IMR-90 (cell line): ENCODE data around the gene IQGAP2. TPM values are rescaled to one million over a fixed set of nuclear protein-coding genes. Genes with fewer than 3 reads are reported as not detected.

ENCODE experiments used
- ATAC-seq: fragments of 200-7000 bp; cut with Tn5 transposase; 2 replicates; pipeline ENCODE4 v1.9.1; 2020; ENCODE audit warnings: low read depth, mild to moderate bottlenecking, moderate library complexity
- BruUV-seq: library from RNA; stranded (reverse); fragments of 400-500 nt; replicated peaks from 2 replicates; lab custom pipeline; 2021; lab: Mats Ljungman, UMichigan
- CTCF ChIA-PET: fragments of 300-600 bp; formaldehyde crosslinking; extraction: SDS; loops from one replicate; lab custom pipeline; 2021; ENCODE audit warnings: antibody characterized with exemption; lab: Yijun Ruan, JAX
- POLR2A ChIA-PET: fragments of 300-600 bp; sonication (Branson Sonifier 250); formaldehyde crosslinking; loops from one replicate; lab custom pipeline; 2022; ENCODE audit warnings: antibody characterized with exemption; ENCODE audit not compliant: unreplicated experiment; lab: Charles Lee
- DNase-seq: peaks from one replicate; pipeline ENCODE4 v3.0.0; 2013
- H2AFZ ChIP-seq: replicated peaks from 2 replicates; pipeline ENCODE3; 2013; ENCODE audit warnings: low read length, mild to moderate bottlenecking; ENCODE audit not compliant: poor library complexity
- H2AK5ac ChIP-seq: 2 replicates; pipeline ENCODE4 v1.6.1; 2013; ENCODE audit warnings: low read depth, low read length, inconsistent platforms
- H2AK9ac ChIP-seq: replicated peaks from 2 replicates; pipeline ENCODE3; 2013; ENCODE audit warnings: mild to moderate bottlenecking, low read depth, low read length, moderate library complexity; ENCODE audit not compliant: poor library complexity
- H2BK120ac ChIP-seq: 2 replicates; pipeline ENCODE4 v1.6.1; 2013; ENCODE audit warnings: low read depth, low read length, inconsistent platforms
- H2BK15ac ChIP-seq: 3 replicates; pipeline ENCODE4 v1.6.1; 2013; ENCODE audit warnings: low read depth, low read length, inconsistent platforms
- H2BK20ac ChIP-seq: 2 replicates; pipeline ENCODE4 v1.6.1; 2013; ENCODE audit warnings: low read depth, mild to moderate bottlenecking, inconsistent platforms, low read length, moderate library complexity
- H2BK5ac ChIP-seq: 2 replicates; pipeline ENCODE4 v1.6.1; 2013; ENCODE audit warnings: mild to moderate bottlenecking, low read depth, low read length, inconsistent platforms; ENCODE audit not compliant: poor library complexity, severe bottlenecking
- H3K14ac ChIP-seq: replicated peaks from 2 replicates; pipeline ENCODE4 v1.6.1; 2013; ENCODE audit warnings: low read depth, low read length, inconsistent platforms
- H3K18ac ChIP-seq: 2 replicates; pipeline ENCODE4 v1.6.1; 2013; ENCODE audit warnings: low read depth, low read length, control low read depth
- H3K23ac ChIP-seq: 2 replicates; pipeline ENCODE4 v1.6.1; 2013; ENCODE audit warnings: low read depth, low read length, inconsistent platforms
- H3K27ac ChIP-seq: 2 replicates; pipeline ENCODE4 v1.5.1; 2013; ENCODE audit warnings: mild to moderate bottlenecking, control low read depth, low read length; ENCODE audit not compliant: insufficient read depth
- H3K27me3 ChIP-seq: 2 replicates; pipeline ENCODE4 v1.6.1; 2013; ENCODE audit warnings: low read length; ENCODE audit not compliant: control insufficient read depth, insufficient read depth
- H3K36me3 ChIP-seq: 2 replicates; pipeline ENCODE4 v1.6.1; 2013; ENCODE audit warnings: low read length, mixed read lengths; ENCODE audit not compliant: control insufficient read depth, insufficient read depth
- H3K4ac ChIP-seq: 2 replicates; pipeline ENCODE4 v1.6.1; 2013; ENCODE audit warnings: low read depth, low read length, inconsistent platforms
- H3K4me1 ChIP-seq: 2 replicates; pipeline ENCODE4 v1.6.1; 2013; ENCODE audit warnings: low read length, mixed read lengths; ENCODE audit not compliant: control insufficient read depth, insufficient read depth
- H3K4me2 ChIP-seq: 2 replicates; pipeline ENCODE4 v1.6.1; 2013; ENCODE audit warnings: low read depth, mild to moderate bottlenecking, control low read depth, low read length, moderate library complexity
- H3K4me3 ChIP-seq: 2 replicates; pipeline ENCODE4 v1.5.1; 2013; ENCODE audit warnings: low read depth, mild to moderate bottlenecking, control low read depth, low read length, moderate library complexity; ENCODE audit not compliant: insufficient read depth
- H3K56ac ChIP-seq: 2 replicates; pipeline ENCODE4 v1.6.1; 2013; ENCODE audit warnings: low read length, inconsistent platforms; ENCODE audit not compliant: insufficient read depth; ENCODE audit errors: extremely low read depth
- H3K79me1 ChIP-seq, 2 experiments: 2 replicates each; pipeline ENCODE4 v1.6.1; 2013; ENCODE audit warnings: low read length in 2 of 2, inconsistent platforms in 1 of 2, low read depth in 1 of 2
- H3K9ac ChIP-seq: 2 replicates; pipeline ENCODE4 v1.6.1; 2013; ENCODE audit warnings: low read depth, low read length, control low read depth
- H3K9me1 ChIP-seq: 2 replicates; pipeline ENCODE4 v1.6.1; 2013; ENCODE audit warnings: low read length, inconsistent platforms; ENCODE audit not compliant: insufficient read depth
- H3K9me3 ChIP-seq: 2 replicates; pipeline ENCODE4 v1.6.1; 2013; ENCODE audit warnings: low read length; ENCODE audit not compliant: control insufficient read depth, insufficient read depth
- H4K20me1 ChIP-seq: 2 replicates; pipeline ENCODE4 v1.6.1; 2013; ENCODE audit warnings: low read length, inconsistent platforms; ENCODE audit not compliant: insufficient read depth
- H4K5ac ChIP-seq: 2 replicates; pipeline ENCODE4 v1.6.1; 2013; ENCODE audit warnings: mild to moderate bottlenecking, low read depth, low read length, control low read depth
- H4K8ac ChIP-seq, 2 experiments: 2 replicates each; pipeline ENCODE4 v1.6.1; 2013; ENCODE audit warnings: low read depth in 2 of 2, low read length in 2 of 2, control low read depth in 1 of 2, inconsistent platforms in 1 of 2
- H4K91ac ChIP-seq: 2 replicates; pipeline ENCODE4 v1.6.1; 2013; ENCODE audit warnings: low read depth, low read length, inconsistent platforms; ENCODE audit not compliant: insufficient read depth
- MAZ ChIP-seq: IDR thresholded peaks from 2 replicates; pipeline ENCODE4 v1.6.1; 2012; ENCODE audit warnings: low read depth, mild to moderate bottlenecking, low read length, improper control_type of control experiment, moderate library complexity, borderline replicate concordance
- MXI1 ChIP-seq: IDR thresholded peaks from 2 replicates; pipeline ENCODE4 v1.6.1; 2012; ENCODE audit warnings: low read depth, mild to moderate bottlenecking, low read length, moderate library complexity, borderline replicate concordance
- POLR2A ChIP-seq: IDR thresholded peaks from 2 replicates; pipeline ENCODE4 v1.6.1; 2012; ENCODE audit warnings: mild to moderate bottlenecking, low read depth, low read length
- RFX5 ChIP-seq: IDR thresholded peaks from 2 replicates; pipeline ENCODE4 v1.8.0; 2012; ENCODE audit warnings: low read depth, mild to moderate bottlenecking, low read length, moderate library complexity
- WGBS, 2 experiments: methylation state at CpG; one replicate each; pipeline versions ENCODE4 v1.1.5 to v1.1.7; 2013; ENCODE audit warnings: missing lambda C conversion rate in 2 of 2; ENCODE audit not compliant: insufficient read length in 1 of 2; ENCODE audit errors: extremely low coverage in 2 of 2; 5-methylcytosine and 5-hydroxymethylcytosine counted together
- dilution Hi-C: fragments of 300-500 bp; cut with HindIII; formaldehyde crosslinking; loops from one replicate; pipeline ENCODE4 v1.14.3; 2018; ENCODE audit warnings: low sequenced_read_pairs; ENCODE audit not compliant: unreplicated experiment
- in situ Hi-C: fragments of 300-500 bp; cut with MboI; formaldehyde crosslinking; loops from 3 replicates; pipeline ENCODE4 v1.14.3; 2019; ENCODE audit warnings: low sequenced_read_pairs, inconsistent platforms, mixed read lengths
- intact Hi-C: fragments of 100-400 bp; cut with micrococcal nuclease; formaldehyde crosslinking; loops from 2 replicates; pipeline ENCODE4 v1.10.0; 2022
- polyA plus RNA-seq, 3 experiments: library from polyadenylated mRNA; depleted of rRNA; stranded (reverse); fragments of >200 nt; gene quantifications; 2 replicates each; pipeline ENCODE4 v1.2.3, GENCODE V29; 2012; ENCODE audit warnings: low replicate concordance in 1 of 3
- total RNA-seq: library from RNA; depleted of rRNA; stranded (reverse); fragments of >200 nt; gene quantifications from 2 replicates; pipeline ENCODE4 v1.2.3, GENCODE V29; 2012

IQGAP2 gene
- total and polyA plus RNA-seq, 2 of the 4 experiments (the other 2 are of a cell fraction) = 0.21 to 0.36 TPM

- Histone ChIP-seq H2AK9ac (peak overlapping the region; percentile 29), H3K36me3 (no peaks in the 10 kb centered on the region), H2BK5ac (peak overlapping the region; percentile 100), H2BK20ac (peak overlapping the region; percentile 81; the same call in 1 of the 2 replicates), H3K18ac (peak overlapping the region; percentile 71), H3K4me3 (no peak overlapping the region), H2AK5ac (peak overlapping the region; percentile 97), H3K4ac (peak overlapping the region; percentile 83), H2AFZ (no peak overlapping the region), H3K9ac (no peak overlapping the region), H3K4me2 (no peak overlapping the region), H3K27me3 (no peaks in the 10 kb centered on the region), H4K91ac (peak overlapping the region; percentile 88), H2BK120ac (peak overlapping the region; percentile 99), H3K56ac (peak overlapping the region; percentile 48; the same call in 1 of the 2 replicates), H3K4me1 (peaks cover 25% of the 10 kb centered on the region), H4K20me1 (no peaks in the 10 kb centered on the region), H4K8ac (peak overlapping the region; percentile 64 to 75), H3K14ac (peak overlapping the region; percentile 57; the same call in 1 of the 2 replicates), H3K9me1 (peaks cover 8% of the 10 kb centered on the region; the same call in 1 of the 2 replicates), H3K23ac (peak overlapping the region; percentile 14; the same call in 1 of the 2 replicates), H3K79me1 (peaks cover 0 to 4% of the 10 kb centered on the region in 2 experiments; a peak in 2 of 4 replicates), H3K27ac (peak overlapping the region; percentile 47; the same call in 1 of the 2 replicates), H2BK15ac (peak overlapping the region; percentile 98), H3K9me3 (no peaks in the 10 kb centered on the region), H4K5ac (peak overlapping the region; percentile 79; the same call in 1 of the 2 replicates)
- ATAC-seq (no peak), DNase-seq (no peak)
- whole genome bisulfite sequencing, 2 experiments = no CpG with 5 or more reads among the region's 3 CpGs
- intact Hi-C loops (no loop called here), dilution Hi-C loops (no loop called here), in situ Hi-C loops (no loop called here)
- ChIA-PET CTCF (interaction anchor here (1.1 kb wide), 1 partner anchor 126 kb away, joined by 5 read pairs; the partner anchor contains the start of gene F2RL1), POLR2A (no interaction called here)
- no TSS peak for BruUV-seq
- TF ChIP-seq RFX5 (no peak), MXI1 (no peak), MAZ (no peak), POLR2A (no peak)
These were observed 289.6 kb downstream of the IQGAP2 start for GRCh38 chr5:76692651-76693050.
